Vagina (tissue), 2 donors: ENCODE results near the gene CCSER2.

ENCODE experiments used
- CTCF ChIP-seq, 3 experiments: fragments of 450-650 bp in 2 of 3; fragments of 200-600 bp in 1 of 3; sonication (generic) in 1 of 3; IDR thresholded peaks; one replicate each; pipeline ENCODE4 v1.5.1; 2017 to 2019; ENCODE audit warnings: antibody characterized with exemption in 3 of 3, mild to moderate bottlenecking in 2 of 3, moderate library complexity in 2 of 3
- POLR2A ChIP-seq, 2 donors: fragments of 450-650 bp; IDR thresholded peaks; one replicate each; pipeline ENCODE4 v1.6.1; 2017; ENCODE audit warnings: antibody characterized with exemption in 2 of 2, mild to moderate bottlenecking in 2 of 2, moderate library complexity in 2 of 2
- POLR2AphosphoS5 ChIP-seq, 2 donors: sonication (generic); formaldehyde crosslinking; IDR thresholded peaks; one replicate each; pipeline ENCODE4 v1.9.0; 2017; ENCODE audit warnings: antibody characterized with exemption in 2 of 2, mild to moderate bottlenecking in 2 of 2, low read depth in 1 of 2; ENCODE audit not compliant: insufficient read depth in 1 of 2

DNA sequence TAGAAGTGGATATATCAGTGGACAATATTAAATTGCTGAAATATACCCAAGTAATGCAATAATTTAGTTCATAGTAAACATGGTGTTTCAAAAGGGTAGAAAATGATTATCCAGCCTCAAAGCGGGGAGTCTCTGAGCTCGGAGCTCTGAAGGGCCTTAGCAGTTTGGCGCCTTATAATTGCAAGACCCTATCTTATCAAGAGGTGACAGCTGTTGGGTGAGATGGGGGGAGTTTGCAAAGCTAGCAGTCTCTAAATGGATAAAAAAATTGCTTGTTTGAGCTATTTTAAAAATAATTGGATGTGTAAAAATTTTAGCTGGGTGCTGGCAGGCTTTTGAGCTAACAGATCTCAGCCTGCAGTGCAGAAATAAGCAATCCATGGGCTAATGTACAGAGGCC, 219.2 kb downstream of the CCSER2 start:
- TF ChIP-seq POLR2A (IDR thresholded peaks at IDR 0.05) (no peak), CTCF (IDR thresholded peaks at IDR 0.05) (no peak), POLR2AphosphoS5 (IDR thresholded peaks at IDR 0.05; ENCODE audit: insufficient read depth in 1 of 2, low read depth in 1 of 2) (no peak)
